Measurements from ENCODE around the gene SCP2.

The SCP2 gene

DNA sequence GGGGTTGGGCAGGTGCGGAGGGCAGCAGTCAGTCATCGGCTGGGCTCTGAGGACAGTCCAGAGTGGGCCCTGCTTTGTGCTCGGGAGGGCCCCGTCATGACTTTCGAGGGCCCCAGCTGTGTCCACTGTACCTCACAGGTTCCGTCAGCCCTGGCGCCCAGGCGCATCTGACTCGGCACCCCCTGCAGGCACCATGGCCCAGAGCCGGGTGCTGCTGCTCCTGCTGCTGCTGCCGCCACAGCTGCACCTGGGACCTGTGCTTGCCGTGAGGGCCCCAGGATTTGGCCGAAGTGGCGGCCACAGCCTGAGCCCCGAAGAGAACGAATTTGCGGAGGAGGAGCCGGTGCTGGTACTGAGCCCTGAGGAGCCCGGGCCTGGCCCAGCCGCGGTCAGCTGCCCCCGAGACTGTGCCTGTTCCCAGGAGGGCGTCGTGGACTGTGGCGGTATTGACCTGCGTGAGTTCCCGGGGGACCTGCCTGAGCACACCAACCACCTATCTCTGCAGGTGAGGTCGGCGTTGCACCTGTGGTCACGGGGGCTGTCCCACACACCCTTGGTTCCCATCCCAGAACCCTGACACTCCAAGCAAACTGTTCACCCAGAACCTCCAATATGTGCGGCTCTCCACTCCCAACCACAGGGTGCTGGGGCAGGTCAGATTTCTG is 142.7 kb downstream of the SCP2 start:
- DNase-seq: no peak

GRCh38 chr1:53070621-53071020 is 143.5 kb downstream of the SCP2 start:
- no peak for DNase-seq

DNA sequence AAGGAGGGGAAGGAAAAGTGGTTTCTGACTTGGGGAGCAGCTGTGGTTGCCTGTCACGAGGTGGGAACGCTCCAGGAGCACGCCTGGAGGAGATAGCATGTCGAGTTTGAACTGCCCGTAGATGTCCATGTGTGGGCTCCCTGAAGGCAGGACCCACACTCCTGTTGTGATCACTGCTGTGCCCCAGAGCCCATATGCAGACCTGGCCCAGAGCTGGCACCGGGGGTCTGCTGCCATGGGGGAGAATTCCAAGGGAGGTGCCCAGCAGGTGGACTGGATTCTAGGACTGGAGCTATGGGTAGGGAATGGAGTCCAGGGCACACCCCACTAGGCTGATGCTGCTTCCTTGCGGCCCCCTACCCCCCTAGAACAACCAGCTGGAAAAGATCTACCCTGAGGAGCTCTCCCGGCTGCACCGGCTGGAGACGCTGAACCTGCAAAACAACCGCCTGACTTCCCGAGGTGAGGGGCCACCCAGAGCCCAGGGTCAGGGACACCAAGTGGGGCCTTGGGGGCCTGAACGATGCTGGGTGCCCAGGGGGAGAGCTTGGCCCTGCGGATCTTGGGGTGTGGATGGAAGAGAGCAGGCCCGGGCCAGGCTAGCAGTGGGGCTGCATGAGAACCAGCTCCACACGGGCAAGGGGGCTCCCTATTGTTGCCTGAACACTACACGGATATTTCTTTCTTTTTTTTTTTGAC is 144.2 kb downstream of the SCP2 start:
- DNase-seq: no peak

DNA sequence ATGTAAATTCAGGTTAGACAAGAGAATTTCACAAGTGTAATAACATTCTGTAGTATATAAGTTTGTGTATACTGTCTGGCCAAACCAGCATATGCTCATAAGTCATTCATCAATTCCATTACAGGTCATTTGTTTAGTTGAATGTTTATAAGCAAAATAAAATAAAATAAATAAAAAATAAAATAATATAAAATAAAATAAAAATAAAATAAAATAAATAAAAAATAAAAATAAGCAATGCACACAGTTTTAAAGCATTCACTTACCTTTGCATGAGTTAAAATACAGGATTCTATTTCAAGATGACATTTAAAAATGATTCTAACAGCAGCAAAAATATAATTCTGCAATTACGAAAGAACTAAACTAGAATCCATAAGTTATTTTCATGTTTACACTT is 144.8 kb downstream of the SCP2 start:
- DNase-seq: no peak

- DNase-seq: no peak
These were observed 146.2 kb downstream of the SCP2 start for GRCh38 chr1:53073287-53073686.

- no peak for DNase-seq
These were observed 146.8 kb downstream of the SCP2 start for GRCh38 chr1:53073868-53074311.

DNA sequence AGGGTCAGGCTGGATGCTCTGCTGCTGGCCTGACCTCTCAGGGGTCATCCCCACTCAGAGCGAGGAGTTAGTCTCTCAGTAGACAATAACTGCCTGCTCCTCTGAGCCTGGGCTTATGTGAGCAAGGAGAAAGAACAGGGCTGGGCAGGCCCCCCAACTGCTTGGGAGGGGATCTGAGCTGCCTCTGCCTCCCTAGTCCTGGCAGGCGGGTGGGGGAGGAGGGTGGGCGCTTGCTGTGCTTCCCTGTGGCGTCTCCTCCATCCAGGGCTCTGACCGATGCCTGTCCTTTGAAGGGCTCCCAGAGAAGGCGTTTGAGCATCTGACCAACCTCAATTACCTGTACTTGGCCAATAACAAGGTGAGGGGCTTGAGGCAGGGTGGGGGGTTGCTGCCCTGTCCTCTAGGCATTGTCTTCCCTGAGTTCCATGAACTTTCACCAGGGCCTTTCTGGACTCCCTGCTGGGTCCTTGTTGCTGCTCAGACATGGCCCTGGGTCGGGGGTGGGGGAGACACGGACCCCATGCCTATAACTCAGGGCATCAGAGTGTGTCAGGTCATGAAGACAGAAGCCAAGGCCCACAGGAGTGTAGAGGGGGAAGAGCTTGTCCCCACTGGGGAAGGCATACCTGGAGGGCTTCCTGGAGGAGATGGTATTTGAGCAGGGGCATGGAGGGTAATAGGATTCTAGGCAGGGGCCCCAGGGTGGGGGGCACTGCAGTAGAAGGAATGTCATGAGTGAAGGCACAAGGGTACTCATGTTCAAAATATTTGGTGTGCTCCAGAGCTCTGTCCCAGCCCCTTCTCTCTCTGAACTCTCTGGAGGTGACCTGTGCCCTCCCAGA is 147.5 kb downstream of the SCP2 start:
- no peak for DNase-seq

GRCh38 chr1:53075206-53075605 is 148.1 kb downstream of the SCP2 start:
- no peak for DNase-seq

DNA sequence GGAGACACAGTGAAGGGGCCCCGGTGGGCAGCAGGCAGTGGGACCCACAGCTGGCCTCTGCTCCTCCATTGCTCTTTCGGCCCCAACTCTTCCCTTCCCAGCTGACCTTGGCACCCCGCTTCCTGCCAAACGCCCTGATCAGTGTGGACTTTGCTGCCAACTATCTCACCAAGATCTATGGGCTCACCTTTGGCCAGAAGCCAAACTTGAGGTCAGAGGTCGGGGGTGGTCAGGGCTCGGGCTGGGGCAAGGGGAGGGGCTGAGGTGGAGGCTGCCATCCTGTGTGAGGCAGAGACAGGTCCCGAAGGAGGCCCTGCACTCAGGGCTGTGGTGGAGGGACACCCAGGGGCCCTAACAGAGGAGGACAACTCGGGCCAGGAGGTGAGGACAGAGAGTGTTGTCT is 148.7 kb downstream of the SCP2 start:
- DNase-seq: no peak

DNA sequence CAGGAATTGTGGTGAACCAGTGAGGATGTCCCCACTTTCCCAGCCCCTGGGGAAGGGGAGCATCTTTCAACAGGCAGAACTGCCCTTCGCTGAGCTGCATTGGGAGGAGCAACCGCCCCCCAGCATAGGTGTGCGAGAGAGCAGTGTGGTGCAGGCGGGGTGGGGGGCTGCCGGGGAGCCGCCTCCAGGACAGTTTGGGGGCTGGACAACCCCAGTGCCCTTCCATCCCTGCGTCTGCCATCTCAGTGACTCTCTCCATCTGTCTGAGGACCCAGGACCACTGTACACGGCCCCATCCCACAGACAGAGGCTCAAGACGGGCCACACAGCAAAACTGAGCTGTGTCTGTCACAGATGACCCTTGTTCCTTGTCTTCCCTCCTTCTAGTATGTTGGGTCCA is 149.1 kb downstream of the SCP2 start:
- no peak for DNase-seq

DNA sequence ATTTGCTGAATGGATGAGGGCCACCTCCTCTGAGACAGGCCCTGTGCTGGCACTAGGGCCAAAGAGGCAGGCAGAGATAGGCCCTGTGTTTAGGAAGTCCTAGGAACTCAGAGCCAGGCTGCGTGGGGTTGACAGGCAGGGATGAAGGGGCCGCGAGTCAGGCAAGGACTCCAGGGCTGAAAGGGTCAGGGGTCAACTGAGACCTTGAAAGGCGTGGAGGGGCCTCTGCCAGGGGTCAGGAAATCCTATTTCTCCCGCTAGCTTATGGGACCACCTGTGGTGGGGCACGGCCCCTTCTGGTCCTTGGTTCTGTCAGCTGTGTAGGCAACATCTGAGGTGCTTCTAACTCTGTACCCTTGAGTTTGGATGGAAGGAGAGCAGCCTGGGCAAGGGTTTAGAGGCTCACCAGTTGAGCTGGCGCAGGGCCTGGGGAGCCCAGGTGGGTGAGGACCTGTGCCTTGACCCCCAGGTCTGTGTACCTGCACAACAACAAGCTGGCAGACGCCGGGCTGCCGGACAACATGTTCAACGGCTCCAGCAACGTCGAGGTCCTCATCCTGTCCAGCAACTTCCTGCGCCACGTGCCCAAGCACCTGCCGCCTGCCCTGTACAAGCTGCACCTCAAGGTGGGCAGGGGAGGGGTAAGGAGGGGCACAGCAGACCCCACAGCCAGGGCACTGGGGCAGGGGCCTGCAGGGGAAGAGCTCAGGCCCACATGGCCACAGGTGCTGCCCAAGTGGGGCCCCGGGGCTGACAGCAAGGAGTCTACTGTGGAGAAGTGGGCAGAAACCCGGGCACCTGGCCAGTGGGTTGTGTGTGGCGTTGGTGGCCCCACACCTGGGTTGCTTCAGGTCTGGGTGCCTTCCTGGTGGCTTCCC is 149.9 kb downstream of the SCP2 start:
- no peak for DNase-seq

- DNase-seq: no peak
These were observed 150.5 kb downstream of the SCP2 start for GRCh38 chr1:53077599-53077965.

GRCh38 chr1:53078333-53079101 is 151.4 kb downstream of the SCP2 start:
- DNase-seq: no peak

- DNase-seq: no peak
These were observed 152.2 kb downstream of the SCP2 start for GRCh38 chr1:53079251-53079650.

DNA sequence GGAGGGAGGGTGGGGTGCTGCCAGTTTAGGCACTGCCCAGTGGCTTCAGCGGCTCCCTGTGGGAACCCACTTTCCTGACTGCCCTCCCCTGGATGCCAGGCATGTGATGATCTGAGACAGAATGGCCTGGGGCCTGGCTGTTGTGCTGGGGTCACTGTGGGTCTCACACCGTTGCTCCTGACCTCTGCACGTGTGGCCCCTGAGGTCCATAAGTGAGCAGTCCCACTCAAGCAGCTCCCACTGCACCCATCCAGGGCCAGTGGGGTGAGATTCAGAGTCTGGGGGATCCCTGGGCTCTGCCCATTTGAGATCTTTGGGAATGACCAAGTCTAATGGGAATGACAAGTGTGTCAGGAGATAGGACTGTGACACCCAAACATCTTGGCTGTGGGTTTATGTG is 153.0 kb downstream of the SCP2 start:
- no peak for DNase-seq

- no peak for DNase-seq
These were observed 153.7 kb downstream of the SCP2 start for GRCh38 chr1:53080769-53081168.

DNA sequence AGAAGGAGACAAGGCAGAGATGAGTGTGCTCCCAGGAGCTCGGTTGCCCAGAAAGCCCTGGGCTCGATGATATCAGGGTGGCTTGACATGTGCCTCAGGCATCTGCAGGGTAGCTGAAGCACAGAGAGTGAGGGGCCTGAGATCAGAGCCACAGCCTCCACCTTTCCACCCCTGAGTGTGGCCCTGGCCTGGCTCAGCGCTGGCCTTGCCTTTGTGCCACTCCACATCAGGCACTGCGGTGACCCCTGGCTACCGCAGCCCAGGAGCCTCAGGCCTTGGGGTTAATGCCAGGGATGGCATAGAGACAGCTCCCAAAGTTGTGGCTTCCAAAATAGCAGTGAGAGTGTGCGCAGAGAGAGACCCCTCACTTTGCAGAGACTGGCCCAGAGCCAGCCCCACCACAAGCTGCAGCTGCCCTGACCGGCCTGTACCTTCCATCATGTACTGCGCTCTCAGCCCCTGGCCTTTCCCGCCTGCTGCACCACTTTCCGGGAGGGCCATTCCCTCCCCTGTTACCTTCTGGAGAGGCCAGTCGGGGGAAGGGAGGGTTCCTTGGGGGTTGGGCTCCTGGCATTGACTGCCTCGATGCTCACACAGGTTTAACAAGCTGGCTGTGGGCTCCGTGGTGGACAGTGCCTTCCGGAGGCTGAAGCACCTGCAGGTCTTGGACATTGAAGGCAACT is 154.4 kb downstream of the SCP2 start:
- no peak for DNase-seq

DNA sequence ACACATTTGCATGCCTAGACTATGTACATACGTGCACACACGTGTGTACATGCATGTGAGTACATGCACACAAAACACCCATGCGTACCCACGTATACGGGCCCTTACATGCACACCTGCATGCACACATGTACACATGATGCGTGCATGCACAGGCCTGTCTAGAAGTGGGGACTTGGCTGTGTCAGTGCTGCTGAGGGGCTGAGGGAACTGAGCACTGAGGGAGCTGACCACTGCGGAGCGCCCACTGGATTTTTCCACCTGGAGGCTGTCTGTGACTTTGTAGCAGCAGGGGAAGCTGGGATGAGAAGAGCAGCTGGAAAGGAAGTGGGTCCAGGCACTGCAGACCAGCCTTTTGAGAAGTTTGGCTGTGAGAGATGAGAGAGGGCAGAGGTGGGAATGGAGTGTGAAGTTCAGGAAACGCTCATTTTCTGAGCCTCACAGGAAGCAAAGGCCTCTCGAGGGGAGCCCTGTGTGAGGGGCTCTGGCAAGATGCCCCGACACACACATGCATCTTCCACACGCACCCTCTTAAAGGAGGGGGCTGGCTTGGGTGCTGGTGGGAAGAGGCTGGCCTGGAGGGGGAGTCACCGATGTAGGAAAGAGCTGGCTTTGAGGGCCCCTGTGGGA is 155.9 kb downstream of the SCP2 start:
- DNase-seq: no peak

- DNase-seq: no peak
These were observed 156.8 kb downstream of the SCP2 start for GRCh38 chr1:53083636-53084588.

DNA sequence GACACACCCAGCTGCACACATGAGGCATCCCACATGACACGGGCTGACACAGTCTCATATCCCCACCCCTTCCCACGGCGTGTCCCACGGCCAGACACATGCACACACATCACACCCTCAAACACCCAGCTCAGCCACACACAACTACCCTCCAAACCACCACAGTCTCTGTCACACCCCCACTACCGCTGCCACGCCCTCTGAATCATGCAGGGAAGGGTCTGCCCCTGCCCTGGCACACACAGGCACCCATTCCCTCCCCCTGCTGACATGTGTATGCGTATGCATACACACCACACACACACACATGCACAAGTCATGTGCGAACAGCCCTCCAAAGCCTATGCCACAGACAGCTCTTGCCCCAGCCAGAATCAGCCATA is 157.5 kb downstream of the SCP2 start:
- DNase-seq: no peak
